GM11168 (cell line): ENCODE data around the gene PPP1R8.

Source experiments
- in situ Hi-C: fragments of 300-500 bp; cut with MboI; formaldehyde crosslinking; loops from one replicate; pipeline ENCODE4 v1.12.0; 2022; ENCODE audit warnings: low sequenced_read_pairs; ENCODE audit not compliant: unreplicated experiment

Gene PPP1R8

DNA sequence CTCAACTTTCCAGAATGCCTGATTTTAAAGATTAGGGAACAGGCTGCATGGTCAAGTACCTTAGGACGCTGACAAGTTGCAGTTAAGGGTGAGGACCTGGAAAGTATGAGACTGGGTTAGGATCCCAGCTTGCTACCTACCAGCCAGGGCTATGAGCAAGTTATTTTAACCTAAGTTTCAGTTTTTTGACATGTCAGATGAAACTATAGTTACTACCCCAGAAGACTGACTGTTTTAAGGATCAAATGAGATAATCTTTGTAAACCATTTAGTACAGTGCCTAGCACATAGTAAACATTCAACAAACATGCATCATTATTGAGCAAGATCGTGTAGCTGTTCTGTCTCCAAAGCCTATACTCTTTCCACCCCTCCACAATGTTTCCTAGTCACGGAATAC lies 56.2 kb downstream of the PPP1R8 start:
- in situ Hi-C loops, result no loop called here

DNA sequence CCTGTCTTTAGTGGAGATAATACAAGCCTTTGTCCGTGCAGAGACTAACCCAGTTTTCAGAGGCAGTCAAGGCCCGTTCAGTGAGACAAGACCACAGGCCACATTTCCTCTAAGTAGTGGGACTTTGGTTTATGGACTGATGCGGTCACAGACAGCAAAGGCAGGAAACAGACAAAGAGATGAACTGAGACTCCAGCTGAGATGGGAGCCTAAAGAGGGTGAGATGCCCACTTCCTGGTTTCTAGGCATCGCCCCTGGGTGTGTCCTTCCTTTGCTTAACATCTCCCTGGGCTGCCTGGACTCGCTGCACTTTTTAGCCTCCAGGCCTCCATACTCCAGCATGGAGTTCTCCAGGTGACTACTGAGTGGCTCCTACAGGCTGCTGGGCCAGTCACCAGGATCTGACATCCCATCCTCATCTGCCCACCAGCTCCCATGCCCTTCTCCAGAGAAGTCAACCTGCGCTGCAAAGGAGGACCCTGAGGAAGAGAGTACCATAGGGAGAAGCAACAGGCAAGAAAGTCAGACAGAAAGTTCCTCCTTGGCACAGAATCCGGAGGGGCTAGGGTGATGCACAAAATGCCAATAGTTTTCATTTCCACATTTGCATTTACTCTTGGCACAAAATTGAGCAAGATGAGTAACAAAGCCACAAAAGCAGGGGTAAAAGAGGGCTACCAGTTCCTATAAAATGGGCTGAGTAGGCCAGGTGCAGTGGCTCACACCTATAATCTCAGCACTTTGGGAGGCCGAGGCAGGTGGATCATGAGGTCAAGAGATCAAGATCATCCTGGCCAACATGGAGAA lies 56.8 kb downstream of the PPP1R8 start:
- in situ Hi-C loops, result no loop called here

DNA sequence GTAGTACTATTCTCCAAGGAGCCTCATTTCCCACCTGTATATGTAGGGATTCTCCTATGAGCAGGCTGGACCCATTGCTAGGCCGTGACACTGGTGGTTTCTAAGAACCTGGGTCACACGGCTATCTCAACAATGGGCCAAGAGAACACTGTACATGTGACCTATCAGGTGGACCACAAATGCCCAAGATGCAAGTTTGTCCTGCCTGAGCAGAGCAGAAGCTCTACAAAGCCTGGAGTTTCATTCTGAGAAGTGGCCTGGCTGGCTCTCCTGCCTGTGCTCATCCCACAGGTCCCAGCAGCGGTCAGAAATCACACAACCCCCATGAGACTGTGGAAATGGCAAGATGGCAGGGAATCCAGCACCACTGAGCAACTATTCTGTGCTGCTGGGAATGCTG lies 58.9 kb downstream of the PPP1R8 start:
- in situ Hi-C loops, result no loop called here

DNA sequence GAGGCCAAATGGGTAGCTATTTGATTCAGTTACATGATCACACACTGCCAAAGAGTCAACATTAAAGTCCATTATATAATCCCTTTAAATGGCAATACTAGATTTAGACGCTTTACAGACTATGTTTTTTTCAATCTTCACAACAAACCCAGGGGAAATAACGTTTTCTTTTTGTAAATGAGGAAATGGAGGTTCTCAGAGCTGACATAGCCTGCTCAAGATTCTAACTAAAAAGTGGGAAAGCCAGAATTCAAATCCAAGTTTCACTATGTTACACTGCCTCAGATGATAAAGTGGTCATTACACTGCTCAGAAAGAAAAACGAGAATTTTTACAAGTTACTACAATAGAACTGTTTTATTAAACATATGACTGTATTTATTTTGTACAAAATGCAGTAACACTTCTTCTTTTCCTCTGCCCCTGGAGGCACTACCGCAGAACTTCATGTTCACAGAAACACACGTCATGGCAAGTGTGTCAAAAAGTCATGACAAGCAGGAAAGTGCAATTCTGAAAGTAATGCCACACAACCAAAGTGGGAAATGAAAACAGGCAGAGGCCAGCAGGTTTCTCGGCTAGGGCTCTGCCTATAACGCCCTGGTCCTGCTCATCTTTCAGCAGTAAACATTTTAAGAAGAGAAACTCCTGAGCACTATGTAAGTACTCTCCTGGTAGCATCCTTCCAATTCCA lies 60.8 kb downstream of the PPP1R8 start:
- in situ Hi-C loops, result no loop called here

DNA sequence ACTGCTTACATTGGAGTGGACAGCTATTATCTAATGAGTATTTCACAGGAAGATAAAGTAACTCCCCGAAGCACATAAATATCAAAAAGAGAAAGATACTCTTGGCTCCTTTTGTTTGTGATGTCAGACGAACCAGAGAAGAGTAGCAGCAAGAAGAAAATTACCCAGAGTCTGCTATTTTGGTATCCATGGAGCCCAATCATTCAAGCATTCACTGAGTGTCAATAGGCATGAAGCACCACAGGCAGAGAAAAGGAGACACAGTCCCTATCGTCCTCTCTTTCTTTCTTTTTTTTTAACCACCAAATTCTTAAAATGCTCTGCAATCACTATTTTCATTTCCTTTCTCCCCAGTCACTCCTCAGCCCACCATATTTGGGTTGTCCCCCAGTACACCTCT lies 63.9 kb downstream of the PPP1R8 start:
- in situ Hi-C loops, result no loop called here
